Hematopoietic multipotent progenitor cell treated with erythropoietin and hydrocortisone succinate and interleukin-3 and kit ligand, for 15 days (in vitro differentiated cells): Measurements from ENCODE around the gene SLC6A18.
A peak's percentile ranks its signal among the peaks of the same experiment; 100 is the strongest.

Source experiments
- DNase-seq: peaks from one replicate; pipeline ENCODE4 v3.0.0-alpha.2; 2015; ENCODE audit warnings: low spot score

SLC6A18 gene

GRCh38 chr5:1187234-1187949 is 37.8 kb upstream of the SLC6A18 start:
- DNase-seq: no peak

DNA sequence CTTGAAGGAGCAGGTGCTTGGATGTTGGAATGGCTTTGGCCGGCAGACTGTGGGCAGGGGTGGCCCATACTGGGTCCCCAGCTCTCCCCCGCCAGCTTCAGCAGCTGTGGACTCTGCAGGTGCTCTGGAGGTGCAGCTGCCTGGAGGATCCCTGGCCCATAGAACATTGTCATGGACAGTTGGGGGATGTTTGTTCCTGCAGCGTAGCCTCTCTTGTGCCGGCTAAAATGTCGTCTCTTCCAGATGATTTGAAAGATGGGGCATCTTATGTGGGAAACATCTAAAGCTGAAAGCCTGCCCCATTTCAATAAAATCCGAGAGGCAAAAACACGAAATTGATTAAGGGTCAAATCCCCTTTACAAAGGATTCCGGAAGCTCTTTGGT is 37.2 kb upstream of the SLC6A18 start:
- DNase-seq: no peak

GRCh38 chr5:1188464-1188863 is 36.7 kb upstream of the SLC6A18 start:
- DNase-seq: no peak

GRCh38 chr5:1189269-1189668 is 35.9 kb upstream of the SLC6A18 start:
- DNase-seq: no peak

DNA sequence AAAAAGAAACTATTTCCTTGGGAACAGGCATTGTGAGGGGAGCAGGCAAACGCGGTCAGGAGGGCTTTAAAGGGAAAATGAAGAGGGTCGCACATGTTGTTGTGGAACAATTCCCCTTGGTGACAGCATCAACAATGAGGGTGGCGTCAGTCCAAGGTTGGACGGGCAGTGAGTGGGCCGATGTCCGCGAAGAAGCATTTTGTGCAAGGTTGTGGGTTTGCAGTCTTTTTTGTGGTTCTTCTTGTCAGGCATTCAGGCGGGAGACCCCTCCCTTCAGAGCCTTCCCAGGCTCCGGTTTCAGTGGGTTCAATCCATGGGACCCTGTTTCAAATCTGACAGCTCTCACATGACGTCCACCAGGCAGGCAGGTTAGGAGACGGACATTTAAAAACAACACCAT is 34.9 kb upstream of the SLC6A18 start:
- DNase-seq: no peak

- no peak for DNase-seq
Observed at GRCh38 chr5:1190837-1191239, 34.3 kb upstream of the SLC6A18 start.

GRCh38 chr5:1192971-1193590 is 32.1 kb upstream of the SLC6A18 start:
- no peak for DNase-seq

DNA sequence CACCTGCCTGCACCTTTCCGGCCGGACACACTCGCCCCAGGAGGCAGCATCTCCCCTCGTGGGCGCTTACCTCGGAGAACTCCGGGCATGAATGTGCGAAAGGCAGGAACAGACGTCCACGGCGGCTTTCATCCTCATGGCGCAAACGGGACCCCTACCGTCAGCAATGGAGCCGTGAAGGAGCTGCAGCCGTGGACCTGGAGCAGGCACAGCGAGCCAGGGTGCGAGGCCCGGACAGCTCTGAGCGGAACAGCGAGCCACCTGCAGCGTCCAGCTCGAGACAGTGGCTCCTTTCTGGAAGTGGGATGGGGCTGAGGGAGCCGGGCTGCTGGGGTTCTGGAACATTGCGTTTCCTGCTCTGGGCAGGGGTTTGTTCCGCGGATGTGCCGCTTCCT is 31.6 kb upstream of the SLC6A18 start:
- DNase-seq: no peak

GRCh38 chr5:1194378-1194777 is 30.8 kb upstream of the SLC6A18 start:
- no peak for DNase-seq

DNA sequence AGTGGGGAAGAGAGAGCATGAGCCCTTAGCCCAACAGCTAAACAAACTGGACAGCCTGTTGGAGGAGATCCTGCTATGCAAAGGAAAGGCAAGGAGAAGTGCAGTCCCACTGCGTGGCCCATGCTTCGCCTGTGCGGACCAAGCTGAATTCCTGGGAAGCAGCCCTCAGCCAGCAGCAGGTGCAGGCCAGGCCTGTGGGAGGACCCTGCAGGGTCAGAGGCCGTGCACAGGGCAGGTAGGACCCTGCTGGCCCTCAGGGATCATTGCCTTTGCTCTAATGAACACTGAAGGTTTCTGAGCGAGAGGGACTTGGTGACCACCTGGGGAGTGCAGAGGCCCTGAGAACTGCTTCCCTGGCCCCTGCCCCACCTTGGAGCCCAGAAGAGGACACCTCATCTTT is 29.7 kb upstream of the SLC6A18 start:
- DNase-seq: no peak

DNA sequence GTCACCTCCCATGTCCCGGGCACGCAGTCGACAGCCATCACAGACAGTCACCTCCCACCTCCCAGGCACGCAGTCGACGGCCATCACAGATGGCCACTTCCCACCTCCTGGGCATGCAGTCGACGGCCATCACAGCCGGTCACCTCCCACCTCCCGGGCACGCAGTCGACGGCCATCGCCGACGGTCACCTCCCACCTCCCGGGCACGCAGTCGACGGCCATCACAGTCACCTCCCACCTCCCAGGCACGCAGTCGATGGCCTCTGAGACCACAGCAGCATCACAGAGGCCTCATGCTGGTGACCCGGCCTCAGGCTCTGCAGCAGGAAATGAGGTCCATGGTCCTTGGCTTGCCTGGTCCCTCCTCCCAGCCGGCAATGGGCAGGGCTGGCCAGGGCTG is 29.3 kb upstream of the SLC6A18 start:
- no peak for DNase-seq

GRCh38 chr5:1196562-1196961 is 28.6 kb upstream of the SLC6A18 start:
- no peak for DNase-seq

GRCh38 chr5:1197876-1198666 is 27.1 kb upstream of the SLC6A18 start:
- DNase-seq: no peak

- DNase-seq: no peak
Observed at GRCh38 chr5:1199340-1199648, 25.9 kb upstream of the SLC6A18 start.

- DNase-seq: peak; percentile 57
Observed at GRCh38 chr5:1199649-1200494, 25.3 kb upstream of the SLC6A18 start.

DNA sequence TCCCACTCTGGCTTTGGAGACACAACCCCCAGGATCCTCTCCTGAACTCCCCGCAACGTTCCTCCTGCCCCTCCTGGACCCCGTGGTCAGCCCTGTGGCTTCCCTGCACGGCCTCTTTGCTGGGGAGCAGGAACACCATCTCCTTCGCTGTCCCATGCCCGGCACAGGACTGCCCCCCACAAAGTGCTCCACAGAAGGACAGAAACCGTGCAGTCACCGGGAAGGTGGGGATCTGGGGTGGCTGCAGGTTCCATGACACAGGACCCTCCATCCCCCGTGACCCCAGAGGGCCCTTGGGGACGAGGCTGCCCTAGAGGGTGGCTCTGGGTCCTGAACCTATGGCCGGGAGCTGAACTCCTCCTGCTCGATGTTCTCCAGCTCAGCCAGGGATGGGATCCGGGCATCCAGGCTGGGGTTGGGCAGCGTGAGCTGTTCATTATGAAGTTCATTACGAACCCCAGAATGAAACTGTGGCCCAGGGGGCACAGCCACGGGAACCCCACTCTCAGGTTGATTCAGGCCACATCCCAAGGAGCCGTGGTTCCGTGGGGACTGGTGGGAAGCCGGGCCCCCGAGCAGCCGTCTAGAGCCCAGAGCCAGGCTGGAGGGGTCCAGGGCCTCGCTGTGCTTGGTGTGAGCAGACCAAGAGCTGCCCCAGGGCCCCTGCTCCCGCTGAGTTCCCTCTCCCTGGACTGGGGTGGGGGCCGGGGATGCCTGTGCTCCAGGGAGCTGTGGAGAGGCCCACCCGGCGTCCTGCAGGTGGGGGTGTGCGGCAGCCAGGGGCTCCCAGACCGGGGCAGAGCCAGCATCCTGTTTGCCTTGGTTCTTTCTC is 24.5 kb upstream of the SLC6A18 start:
- no peak for DNase-seq

DNA sequence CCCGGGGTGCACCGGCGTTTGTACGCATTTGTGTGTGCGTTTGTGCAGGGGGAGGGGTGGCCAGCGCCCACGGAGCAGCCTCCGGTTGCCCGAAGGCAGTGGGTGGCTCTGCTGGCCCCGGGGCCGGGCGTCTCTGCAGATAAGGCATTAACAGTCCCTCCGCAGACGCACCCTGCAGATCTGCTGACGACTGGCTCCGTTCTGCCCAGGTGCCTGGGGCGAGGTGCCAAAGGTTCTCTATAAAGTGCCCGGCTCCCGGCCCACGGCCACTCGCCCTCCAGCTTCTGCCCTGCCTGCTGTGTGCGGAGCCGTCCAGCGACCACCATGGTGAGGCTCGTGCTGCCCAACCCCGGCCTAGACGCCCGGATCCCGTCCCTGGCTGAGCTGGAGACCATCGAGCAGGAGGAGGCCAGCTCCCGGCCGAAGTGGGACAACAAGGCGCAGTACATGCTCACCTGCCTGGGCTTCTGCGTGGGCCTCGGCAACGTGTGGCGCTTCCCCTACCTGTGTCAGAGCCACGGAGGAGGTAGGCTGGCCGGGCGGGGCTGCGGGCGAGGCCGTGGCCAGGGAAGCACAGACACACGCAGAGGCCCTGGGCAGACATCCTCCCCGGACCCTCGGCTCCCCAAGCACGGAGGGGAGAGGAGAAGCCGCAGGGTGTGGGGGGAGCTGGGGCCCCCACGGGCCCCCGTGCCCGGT is 23.7 kb upstream of the SLC6A18 start, which contains the start of gene SLC6A19:
TSS of gene SLC6A19 (plus strand) at position 269 of the 699 bp plus-strand sequence. CDS start at position 325, 56 bp downstream.
- DNase-seq: peak; percentile 48

DNA sequence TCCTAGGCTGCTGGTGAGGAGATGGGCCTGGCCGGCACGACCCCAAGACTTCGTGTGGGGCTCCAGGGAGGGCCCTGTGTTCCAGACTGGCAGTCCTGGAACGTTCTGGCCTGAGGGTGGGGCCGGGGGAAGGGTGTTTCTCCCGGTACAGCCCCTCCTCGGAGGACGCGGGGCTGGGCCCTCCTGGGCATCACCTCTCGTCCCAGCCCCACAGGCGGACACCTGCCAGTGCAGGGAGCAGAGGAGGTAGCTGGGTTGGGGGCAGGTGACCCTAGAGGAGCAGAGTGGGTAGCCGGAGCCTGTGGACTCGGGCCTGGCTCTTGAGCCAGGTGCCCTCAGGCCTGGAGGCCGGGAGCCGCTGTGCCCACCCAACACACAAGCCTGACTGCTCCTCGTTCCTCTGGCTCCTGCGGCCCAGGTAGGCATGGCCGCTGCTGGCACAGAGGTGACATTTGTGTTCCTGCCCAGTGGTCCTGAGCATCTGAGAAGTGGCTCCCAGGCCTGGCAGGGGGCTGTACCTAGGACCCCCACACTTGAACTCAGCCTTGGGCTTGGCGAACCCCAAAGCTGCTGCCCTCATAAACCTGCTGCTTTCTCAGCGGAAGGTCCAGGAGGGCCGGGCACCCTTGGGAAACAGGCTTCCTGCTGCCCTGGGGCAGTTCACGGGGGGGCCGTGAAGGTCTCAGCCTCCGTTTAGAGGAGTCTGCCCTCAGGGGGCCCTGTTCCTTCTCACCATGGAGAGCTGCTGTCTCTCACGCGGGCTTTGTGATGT is 23.0 kb upstream of the SLC6A18 start:
- DNase-seq: no peak

GRCh38 chr5:1202798-1203185 is 22.4 kb upstream of the SLC6A18 start:
- DNase-seq: no peak
